Measurements from ENCODE around the gene PUSL1. TPM values are rescaled to one million over a fixed set of nuclear protein-coding genes. Genes with fewer than 3 reads are reported as not detected.

The PUSL1 gene
- polyA plus RNA-seq, 2 of the 4 experiments (the other 2 are of a cell fraction): 7.4 to 14.6 TPM

- H3K9me3 ChIP-seq: no peaks in the 10 kb centered on the region
- no peak for TF ChIP-seq ZFP36 (IDR thresholded peaks at IDR 0.05; ENCODE audit: borderline replicate concordance, partially characterized antibody)
- TF ChIP-seq NR3C1 (IDR thresholded peaks at IDR 0.05): no peak
- TF ChIP-seq RAD21 (conservative IDR thresholded peaks at IDR 0.05 in 1 of 2, IDR thresholded peaks at IDR 0.05 in 1 of 2): no peak
- no peak for TF ChIP-seq PBX3 (IDR thresholded peaks at IDR 0.05)
- no peak for TF ChIP-seq REST (IDR thresholded peaks at IDR 0.05)
- no peak for TF ChIP-seq HDAC2 (IDR thresholded peaks at IDR 0.05)
- TF ChIP-seq ATOH8 (CRISPR knock-in tag; IDR thresholded peaks at IDR 0.05; ENCODE audit: low read depth): no peak
- no peak for TF ChIP-seq EHMT2 (IDR thresholded peaks at IDR 0.05; ENCODE audit: low read depth)
- TF ChIP-seq ZC3H11A (IDR thresholded peaks at IDR 0.05): no peak
- TF ChIP-seq ZNF302 (CRISPR knock-in tag; IDR thresholded peaks at IDR 0.05): no peak
- no peak for TF ChIP-seq KDM5A (IDR thresholded peaks at IDR 0.05)
- TF ChIP-seq CHD4 (IDR thresholded peaks at IDR 0.05; ENCODE audit: borderline replicate concordance): no peak
- TF ChIP-seq E2F6 (IDR thresholded peaks at IDR 0.05; ENCODE audit: borderline replicate concordance, low read depth): no peak
- TF ChIP-seq JUN (IDR thresholded peaks at IDR 0.05): no peak
- TF ChIP-seq BCL3 (IDR thresholded peaks at IDR 0.05): no peak
- CTCF ChIA-PET: interaction anchor here (3.7 kb wide), 1 partner anchor 172 kb away, joined by 17 read pairs; no protein-coding TSS in a partner anchor
Observed at GRCh38 chr1:1294250-1294890, 14.0 kb upstream of the PUSL1 start.

GRCh38 chr1:1295154-1295923 lies 13.1 kb upstream of the PUSL1 start:
- H3K4me2 ChIP-seq: no peak overlapping the region
- ATAC-seq: no peak
- TF ChIP-seq JUNB (IDR thresholded peaks at IDR 0.05) (no peak), CEBPB (IDR thresholded peaks at IDR 0.05) (no peak), CBX8 (IDR thresholded peaks at IDR 0.05) (no peak), HEYL (CRISPR knock-in tag; IDR thresholded peaks at IDR 0.05) (no peak), ELK1 (IDR thresholded peaks at IDR 0.05; ENCODE audit: low read depth, low read length) (no peak), EP300 (IDR thresholded peaks at IDR 0.05) (no peak), JUN (IDR thresholded peaks at IDR 0.05) (no peak), EHF (CRISPR knock-in tag; IDR thresholded peaks at IDR 0.05) (no peak)
- H3K27ac ChIP-seq: no peak overlapping the region
- 94% methylated on average over 15 of the region's 35 CpGs for WGBS (ENCODE audit: missing lambda C conversion rate)
- DNase-seq (ENCODE audit: low read depth in 1 of 2, low spot score in 1 of 2): no peak
- no peak overlapping the region for H3K4me3 ChIP-seq
- POLR2A ChIA-PET: no interaction called here
- no peak for FAIRE-seq
- no peaks in the 10 kb centered on the region for H3K9me3 ChIP-seq
- no peaks in the 10 kb centered on the region for H3K4me1 ChIP-seq
- CTCF ChIA-PET: interaction anchor here (0.8 to 3.7 kb wide), 2 partner anchors 10 to 173 kb away, joined by 3 to 17 read pairs; no protein-coding TSS in a partner anchor

More at GRCh38 chr1:1294250-1294890, 14.0 kb upstream of the PUSL1 start:
- no CpG with 5 or more reads among the region's 58 CpGs for WGBS (ENCODE audit: missing lambda C conversion rate)
- FAIRE-seq: no peak
- no peak overlapping the region for H3K4me3 ChIP-seq
- POLR2A ChIA-PET: no interaction called here
- no peak for DNase-seq (ENCODE audit: low read depth in 1 of 2, low spot score in 1 of 2)
- H3K4me1 ChIP-seq: no peaks in the 10 kb centered on the region
- no peak overlapping the region for H3K4me2 ChIP-seq
- no peak for ATAC-seq
- no peak overlapping the region for H3K27ac ChIP-seq
